Activated CD4-positive, alpha-beta T cell treated with anti-CD3 and anti-CD28 coated beads for 36 hours (primary cell): ENCODE measurements around the gene GNAT1. TPM values are rescaled to one million over a fixed set of nuclear protein-coding genes. Genes with fewer than 3 reads are reported as not detected.

ENCODE experiments used
- ATAC-seq: fragments of 200-7000 bp; cut with Tn5 transposase; one replicate; pipeline ENCODE4 v1.10.0; 2021; ENCODE audit warnings: mild to moderate bottlenecking, moderate library complexity
- CTCF ChIA-PET: fragments of 350-600 bp; sonication (Branson Sonifier 250); formaldehyde crosslinking; loops from one replicate; lab custom pipeline; 2021; ENCODE audit warnings: antibody characterized with exemption; lab: Charles Lee
- POLR2A ChIA-PET: fragments of 350-600 bp; sonication (Branson Sonifier 250); formaldehyde crosslinking; loops from one replicate; lab custom pipeline; 2021; ENCODE audit warnings: antibody characterized with exemption, inconsistent platforms; lab: Charles Lee
- DNase-seq: peaks from one replicate; pipeline ENCODE4 v3.0.0-alpha.2; 2020
- H3K27ac Mint-ChIP-seq: one replicate; pipeline ENCODE4 v1.8.0; 2021; ENCODE audit warnings: mixed read lengths
- H3K27me3 Mint-ChIP-seq: one replicate; pipeline ENCODE4 v1.8.0; 2021; ENCODE audit warnings: mixed read lengths
- H3K36me3 Mint-ChIP-seq: one replicate; pipeline ENCODE4 v1.8.0; 2021; ENCODE audit warnings: low read depth, mixed read lengths
- H3K4me1 Mint-ChIP-seq: one replicate; pipeline ENCODE4 v1.8.0; 2021; ENCODE audit warnings: mixed read lengths
- H3K4me3 Mint-ChIP-seq: one replicate; pipeline ENCODE4 v1.8.0; 2021; ENCODE audit warnings: mild to moderate bottlenecking, moderate library complexity, mixed read lengths
- H3K9me3 Mint-ChIP-seq: one replicate; pipeline ENCODE4 v1.8.0; 2021; ENCODE audit warnings: low read depth, mixed read lengths
- intact Hi-C, 2 experiments: fragments of 100-400 bp; cut with DNase I in 1 of 2; cut with micrococcal nuclease in 1 of 2; formaldehyde crosslinking; loops; one replicate each; pipeline versions ENCODE4 v1.14.2 to v1.15.1; 2022 to 2024; cut with DNase I, micrococcal nuclease
- total RNA-seq, 2 experiments: library from RNA; stranded (reverse); gene quantifications; one replicate each; pipeline ENCODE4 v1.2.3, GENCODE V29; 2021

Gene GNAT1
- total RNA-seq, 2 experiments from 2014 or later = 0.14 TPM; not detected in 1

- Mint-ChIP-seq H3K27me3 (peaks cover 14% of the 10 kb centered on the region), H3K36me3 (no peaks in the 10 kb centered on the region), H3K9me3 (no peaks in the 10 kb centered on the region), H3K4me1 (peaks cover 13% of the 10 kb centered on the region), H3K27ac (no peak overlapping the region), H3K4me3 (peak overlapping the region; percentile 17)
- intact Hi-C loops = loop anchor here (1.0 to 2.0 kb wide), 5 partner anchors 33 to 127 kb away; no protein-coding TSS in a partner anchor
- ChIA-PET CTCF (interaction anchor here (0.5 to 3.9 kb wide), 21 partner anchors 9 to 143 kb away, joined by 3 to 79 read pairs (median 6); partner anchors contain the start of genes GNAI2, IFRD2 and SLC38A3), POLR2A (no interaction called here)
- no peak for ATAC-seq
- no peak for DNase-seq
Observed at GRCh38 chr3:50193746-50194127, 2.3 kb downstream of the GNAT1 start.

DNA sequence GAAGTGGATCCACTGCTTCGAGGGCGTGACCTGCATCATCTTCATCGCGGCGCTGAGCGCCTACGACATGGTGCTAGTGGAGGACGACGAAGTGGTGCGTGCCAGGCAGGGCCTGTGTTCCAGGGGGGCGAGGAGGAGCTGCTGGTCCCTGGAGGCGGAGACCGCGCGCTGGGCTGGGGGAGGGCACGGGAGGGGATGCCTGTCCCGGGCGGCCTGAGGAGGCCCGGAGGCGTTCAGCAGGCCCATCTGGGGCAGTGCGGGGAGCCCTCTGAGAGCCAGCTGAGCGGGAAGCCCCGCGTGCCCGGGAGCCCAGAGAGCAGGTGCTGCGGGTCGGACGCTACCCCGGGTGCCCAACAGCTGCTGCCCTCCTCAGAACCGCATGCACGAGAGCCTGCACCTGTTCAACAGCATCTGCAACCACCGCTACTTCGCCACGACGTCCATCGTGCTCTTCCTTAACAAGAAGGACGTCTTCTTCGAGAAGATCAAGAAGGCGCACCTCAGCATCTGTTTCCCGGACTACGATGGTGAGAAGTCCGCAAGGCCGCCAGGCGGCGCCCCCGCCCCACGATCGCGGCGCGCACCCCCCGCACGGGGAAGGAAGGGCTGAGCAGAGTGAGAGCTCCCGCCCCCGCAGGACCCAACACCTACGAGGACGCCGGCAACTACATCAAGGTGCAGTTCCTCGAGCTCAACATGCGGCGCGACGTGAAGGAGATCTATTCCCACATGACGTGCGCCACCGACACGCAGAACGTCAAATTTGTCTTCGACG, 2.9 kb downstream of the GNAT1 start:
- ATAC-seq (peak; percentile 77), DNase-seq (peak; percentile 89)
- no peaks in the 10 kb centered on the region for H3K9me3 Mint-ChIP-seq
- H3K27ac Mint-ChIP-seq = no peak overlapping the region
- ChIA-PET POLR2A (interaction anchor here (0.6 to 1.4 kb wide), 3 partner anchors 24 to 53 kb away, joined by 3 to 6 read pairs (median 4); partner anchors contain the start of gene GNAI2), CTCF (interaction anchor here (0.5 to 3.9 kb wide), 37 partner anchors 8 to 331 kb away, joined by 3 to 79 read pairs (median 5); partner anchors contain the start of genes GNAI2, HYAL3, IFRD2 and NAA80)
- no peaks in the 10 kb centered on the region for H3K36me3 Mint-ChIP-seq
- intact Hi-C loops = loop anchor here (1.0 to 2.0 kb wide), 5 partner anchors 32 to 126 kb away; no protein-coding TSS in a partner anchor
- peak overlapping the region; percentile 17 for H3K4me3 Mint-ChIP-seq
- H3K27me3 Mint-ChIP-seq = peaks cover 14% of the 10 kb centered on the region
- peaks cover 13% of the 10 kb centered on the region for H3K4me1 Mint-ChIP-seq

DNA sequence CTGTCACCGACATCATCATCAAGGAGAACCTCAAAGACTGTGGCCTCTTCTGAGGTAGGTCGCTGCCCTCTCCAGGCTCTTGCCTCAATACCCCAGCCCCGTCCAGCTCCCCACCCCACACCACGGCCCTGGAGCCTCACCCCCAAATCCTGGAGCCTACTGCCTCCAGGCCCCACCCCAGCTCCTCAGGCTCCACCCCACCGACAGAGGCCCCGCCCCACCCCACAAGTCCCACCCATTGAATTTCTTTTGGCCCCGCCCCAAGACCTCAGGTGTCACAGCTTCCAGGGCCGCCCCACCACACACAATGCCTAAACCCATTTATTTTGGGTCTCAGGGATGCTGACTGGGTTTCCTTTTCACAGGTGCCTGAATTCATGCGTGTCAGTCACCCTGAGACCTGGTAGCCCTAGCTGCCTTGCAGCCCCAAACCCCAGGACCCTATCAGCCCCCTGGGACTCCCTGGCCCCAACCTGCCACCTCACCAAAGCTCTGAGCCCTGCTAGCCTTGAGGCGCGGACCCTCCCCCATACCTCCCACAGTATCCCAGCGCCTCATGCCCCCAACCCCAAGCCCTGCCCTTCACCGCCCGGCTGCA, 3.6 kb downstream of the GNAT1 start:
- DNase-seq = peak; percentile 73
- CTCF ChIA-PET = interaction anchor here (0.6 to 3.9 kb wide), 34 partner anchors 8 to 332 kb away, joined by 3 to 79 read pairs (median 5); partner anchors contain the start of genes GNAI2, HYAL3, IFRD2 and NAA80
- H3K4me3 Mint-ChIP-seq = peak overlapping the region; percentile 12
- peak; percentile 74 for ATAC-seq
- no peak overlapping the region for H3K27ac Mint-ChIP-seq
- peaks cover 13% of the 10 kb centered on the region for H3K4me1 Mint-ChIP-seq
- peaks cover 14% of the 10 kb centered on the region for H3K27me3 Mint-ChIP-seq
- H3K9me3 Mint-ChIP-seq = no peaks in the 10 kb centered on the region
- intact Hi-C loops = loop anchor here (1.0 to 2.0 kb wide), 6 partner anchors 31 to 126 kb away; no protein-coding TSS in a partner anchor
- POLR2A ChIA-PET = interaction anchor here (0.6 to 1.4 kb wide), 3 partner anchors 24 to 52 kb away, joined by 3 to 6 read pairs (median 4); partner anchors contain the start of gene GNAI2
- no peaks in the 10 kb centered on the region for H3K36me3 Mint-ChIP-seq

DNA sequence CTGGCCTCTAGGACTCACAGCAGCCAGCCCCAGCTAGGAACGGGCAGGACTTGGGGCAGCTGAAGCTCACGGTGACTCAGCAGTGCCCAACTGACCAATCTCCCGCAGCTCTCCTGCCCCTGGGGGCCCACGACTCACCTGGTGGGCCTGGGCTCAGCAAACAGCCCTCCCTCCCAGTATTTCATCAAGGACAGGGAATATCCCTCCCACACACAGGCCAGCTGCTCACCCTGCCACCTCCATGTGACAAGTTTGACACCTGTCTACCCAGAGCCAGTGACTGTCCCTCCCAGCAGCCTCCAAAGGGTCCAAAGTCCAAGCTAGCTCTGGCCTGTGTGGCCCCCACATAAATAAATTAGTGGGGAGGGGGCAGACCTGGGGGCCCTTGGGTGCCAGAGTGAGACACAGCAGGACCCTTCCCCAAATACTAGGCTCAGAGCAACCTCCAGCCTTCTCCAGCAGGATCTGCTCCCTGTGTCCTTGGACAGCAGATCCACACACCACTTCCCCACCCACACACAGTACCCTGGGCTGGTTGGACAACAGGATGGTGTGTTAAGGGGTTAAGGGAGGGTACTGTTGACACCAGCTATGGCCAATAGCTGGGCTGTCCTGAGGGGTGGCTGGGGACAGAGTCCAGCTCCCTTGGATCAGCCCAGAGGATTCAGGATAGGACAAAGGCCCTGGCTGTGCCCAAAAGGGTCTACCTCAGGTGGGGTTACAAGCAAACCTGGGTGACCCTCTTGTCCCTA, 4.3 kb downstream of the GNAT1 start:
- intact Hi-C loops = loop anchor here in 1 of 2 experiments (1.0 to 2.0 kb wide), 2 partner anchors 41 to 125 kb away; no protein-coding TSS in a partner anchor
- DNase-seq (no peak), ATAC-seq (no peak)
- H3K4me1 Mint-ChIP-seq = peaks cover 13% of the 10 kb centered on the region
- POLR2A ChIA-PET = interaction anchor here (1.4 kb wide), 1 partner anchor 51 kb away, joined by 6 read pairs; no protein-coding TSS in a partner anchor
- peaks cover 16% of the 10 kb centered on the region for H3K27me3 Mint-ChIP-seq
- no peaks in the 10 kb centered on the region for H3K36me3 Mint-ChIP-seq
- CTCF ChIA-PET = interaction anchor here (0.9 to 3.9 kb wide), 20 partner anchors 8 to 132 kb away, joined by 3 to 79 read pairs (median 6); partner anchors contain the start of genes IFRD2 and TUSC2
- no peak overlapping the region for H3K4me3 Mint-ChIP-seq
- no peak overlapping the region for H3K27ac Mint-ChIP-seq
- H3K9me3 Mint-ChIP-seq = no peaks in the 10 kb centered on the region

DNA sequence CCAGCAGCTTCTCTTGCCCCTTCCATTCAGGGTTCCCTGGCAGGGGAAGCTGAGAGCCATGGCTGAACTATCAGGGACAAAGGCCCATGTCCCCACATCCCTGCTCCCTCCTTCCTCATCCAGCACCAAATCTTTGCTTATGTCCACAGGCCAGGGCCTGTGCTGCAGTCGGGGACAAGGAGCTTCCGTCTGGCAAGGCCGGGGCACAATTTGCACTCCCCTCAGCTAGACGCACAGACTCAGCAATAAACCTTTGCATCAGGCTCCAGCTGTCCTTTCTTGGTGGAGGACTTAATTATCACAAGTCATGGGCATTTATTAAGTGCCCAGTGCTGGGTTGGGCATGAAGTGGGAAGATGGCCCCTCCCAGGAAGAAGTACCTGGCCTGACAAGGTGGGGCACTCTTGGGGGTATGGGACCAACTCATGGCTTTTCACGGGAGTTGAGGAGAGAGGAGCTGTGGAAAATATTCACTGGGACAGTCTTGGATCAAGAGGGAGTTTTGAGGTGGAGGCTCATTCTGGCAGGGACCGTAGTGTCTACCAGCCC, 4.9 kb downstream of the GNAT1 start:
- ChIA-PET CTCF (interaction anchor here (1.6 to 3.9 kb wide), 4 partner anchors 25 to 78 kb away, joined by 4 to 79 read pairs (median 20); no protein-coding TSS in a partner anchor), POLR2A (no interaction called here)

GRCh38 chr3:50201573-50202315, 10.3 kb downstream of the GNAT1 start:
- intact Hi-C loops = no loop called here
- Mint-ChIP-seq H3K27me3 (peaks cover 32% of the 10 kb centered on the region), H3K27ac (no peak overlapping the region), H3K4me1 (peaks cover 2% of the 10 kb centered on the region), H3K36me3 (no peaks in the 10 kb centered on the region), H3K4me3 (no peak overlapping the region), H3K9me3 (no peaks in the 10 kb centered on the region)
- POLR2A ChIA-PET = no interaction called here
- no peak for ATAC-seq
- CTCF ChIA-PET = interaction anchor here (0.8 to 1.6 kb wide), 5 partner anchors 8 to 26 kb away, joined by 3 to 7 read pairs (median 3); no protein-coding TSS in a partner anchor
- DNase-seq = no peak

More for the DNA sequence above, 4.9 kb downstream of the GNAT1 start:
- H3K36me3 Mint-ChIP-seq = no peaks in the 10 kb centered on the region
- no peaks in the 10 kb centered on the region for H3K9me3 Mint-ChIP-seq
- H3K4me3 Mint-ChIP-seq = no peak overlapping the region
- ATAC-seq (no peak), DNase-seq (no peak)
- H3K27me3 Mint-ChIP-seq = peaks cover 21% of the 10 kb centered on the region
- H3K27ac Mint-ChIP-seq = no peak overlapping the region
- H3K4me1 Mint-ChIP-seq = peaks cover 13% of the 10 kb centered on the region
- intact Hi-C loops = no loop called here

DNA sequence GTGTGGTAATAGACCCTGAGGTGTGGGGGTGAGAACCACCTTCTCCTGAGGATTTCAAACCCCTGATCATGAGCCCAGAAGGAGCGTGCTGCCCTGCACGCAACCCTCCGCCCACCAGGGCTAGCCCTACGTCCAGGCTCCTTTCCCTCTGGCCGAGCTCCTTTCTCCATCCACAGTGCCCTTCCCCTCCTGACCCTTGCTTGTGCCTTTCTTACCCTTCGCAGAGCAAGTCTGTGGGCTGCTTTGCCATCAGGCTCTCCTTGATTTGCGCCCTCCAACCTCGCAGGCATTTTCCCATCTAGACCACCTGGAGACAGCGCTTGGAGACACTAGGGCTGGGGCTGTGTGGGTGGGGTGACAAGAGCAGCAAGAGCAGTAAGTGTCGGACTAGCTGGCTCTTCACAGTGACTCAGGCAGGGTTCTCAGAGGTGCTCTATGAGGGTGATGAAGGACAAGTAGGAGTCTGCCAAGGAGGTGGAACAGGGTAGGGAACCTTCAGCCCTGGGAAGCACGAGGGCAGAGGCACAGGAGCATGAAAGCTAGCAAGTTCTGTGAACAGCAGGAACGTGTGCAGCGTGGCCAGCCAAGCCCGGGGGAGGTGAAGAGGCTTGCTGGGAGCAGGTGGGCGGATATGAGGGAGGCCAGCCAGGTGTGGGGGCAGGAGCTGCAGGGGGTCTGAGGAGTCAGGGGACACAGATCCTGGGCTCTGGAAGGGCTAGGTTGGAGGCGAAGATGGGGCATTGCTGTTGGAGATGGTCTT, 11.1 kb downstream of the GNAT1 start:
- H3K4me1 Mint-ChIP-seq = peaks cover 2% of the 10 kb centered on the region
- H3K9me3 Mint-ChIP-seq = no peaks in the 10 kb centered on the region
- DNase-seq (no peak), ATAC-seq (no peak)
- CTCF ChIA-PET = interaction anchor here (0.9 to 1.6 kb wide), 5 partner anchors 9 to 72 kb away, joined by 3 to 7 read pairs (median 3); no protein-coding TSS in a partner anchor
- no peak overlapping the region for H3K27ac Mint-ChIP-seq
- POLR2A ChIA-PET = no interaction called here
- intact Hi-C loops = no loop called here
- no peak overlapping the region for H3K4me3 Mint-ChIP-seq
- peaks cover 36% of the 10 kb centered on the region for H3K27me3 Mint-ChIP-seq
- H3K36me3 Mint-ChIP-seq = no peaks in the 10 kb centered on the region

DNA sequence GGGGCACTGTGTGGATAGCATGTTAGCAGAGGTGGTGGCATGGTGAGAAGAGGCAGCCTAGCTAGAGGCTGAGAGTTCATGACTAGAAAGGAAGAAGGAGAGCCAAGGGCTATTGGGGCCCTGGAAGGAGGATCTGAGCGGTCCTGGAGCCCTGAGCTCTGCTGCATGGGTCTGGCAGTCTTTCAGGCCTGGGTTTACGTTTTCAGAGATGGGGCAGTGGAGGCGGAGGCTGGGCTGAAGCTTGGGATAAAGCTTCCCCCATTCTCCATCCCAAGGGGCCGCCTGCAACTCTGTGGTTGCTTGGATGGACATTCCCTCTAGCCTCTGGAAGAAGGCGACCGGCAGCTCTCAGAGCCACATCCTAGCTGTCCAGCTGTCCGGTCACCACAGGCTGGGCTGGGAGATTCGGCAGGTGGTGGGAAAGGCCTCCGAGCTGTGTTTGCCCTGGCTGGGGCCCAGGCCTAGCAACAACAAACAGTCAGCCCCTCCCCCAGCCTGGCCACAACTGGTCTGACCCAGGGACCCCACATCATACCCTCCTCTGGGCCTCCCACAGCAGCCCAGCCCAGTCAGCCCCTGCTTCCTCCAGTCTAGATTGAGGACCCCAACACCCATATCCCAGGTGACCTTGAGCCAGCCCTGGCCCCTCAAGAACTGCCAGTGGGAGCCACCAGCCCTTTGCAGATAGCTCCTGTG, 11.9 kb downstream of the GNAT1 start:
- DNase-seq (no peak), ATAC-seq (no peak)
- CTCF ChIA-PET = interaction anchor here (0.7 to 1.6 kb wide), 10 partner anchors 9 to 72 kb away, joined by 3 to 7 read pairs (median 3); no protein-coding TSS in a partner anchor
- no peaks in the 10 kb centered on the region for H3K9me3 Mint-ChIP-seq
- H3K36me3 Mint-ChIP-seq = no peaks in the 10 kb centered on the region
- H3K27ac Mint-ChIP-seq = no peak overlapping the region
- H3K27me3 Mint-ChIP-seq = peaks cover 39% of the 10 kb centered on the region
- peaks cover 2% of the 10 kb centered on the region for H3K4me1 Mint-ChIP-seq
- POLR2A ChIA-PET = no interaction called here
- intact Hi-C loops = no loop called here
- no peak overlapping the region for H3K4me3 Mint-ChIP-seq
